Measurements from ENCODE around the gene PALB2. TPM values are rescaled to one million over a fixed set of nuclear protein-coding genes. Genes with fewer than 3 reads are reported as not detected.
"Not testable (repeated sequence)": the region's sequence is repeated elsewhere in the genome, so short reads cannot be mapped to it uniquely, and the experiment has no call there.

The PALB2 gene
- total RNA-seq, 1 donor: 10.2 TPM

GRCh38 chr16:23667355-23667659 lies 26.2 kb upstream of the PALB2 start:
- no peaks in the 10 kb centered on the region for H3K9me3 ChIP-seq (ENCODE audit: low read depth, low read length)
- H3K4me1 ChIP-seq (ENCODE audit: insufficient read depth, low read length): no peaks in the 10 kb centered on the region
- H3K4me3 ChIP-seq (ENCODE audit: low read length): no peak overlapping the region
- no peaks in the 10 kb centered on the region for H3K27me3 ChIP-seq (ENCODE audit: insufficient read depth, low read length)

- no peaks in the 10 kb centered on the region for H3K4me1 ChIP-seq (ENCODE audit: insufficient read depth, low read length)
- H3K27me3 ChIP-seq (ENCODE audit: insufficient read depth, low read length): no peaks in the 10 kb centered on the region
- H3K9me3 ChIP-seq (ENCODE audit: low read depth, low read length): no peaks in the 10 kb centered on the region
- H3K4me3 ChIP-seq (ENCODE audit: low read length): no peak overlapping the region
These were observed 25.7 kb upstream of the PALB2 start for GRCh38 chr16:23666571-23667354.

GRCh38 chr16:23663918-23664317 lies 22.8 kb upstream of the PALB2 start:
- Histone ChIP-seq H3K27me3 (ENCODE audit: insufficient read depth, low read length) (no peaks in the 10 kb centered on the region), H3K9me3 (ENCODE audit: low read depth, low read length) (no peaks in the 10 kb centered on the region), H3K4me3 (ENCODE audit: low read length) (no peak overlapping the region), H3K4me1 (ENCODE audit: insufficient read depth, low read length) (no peaks in the 10 kb centered on the region)

GRCh38 chr16:23651943-23652468 lies 10.9 kb upstream of the PALB2 start:
- no peaks in the 10 kb centered on the region for H3K27me3 ChIP-seq (ENCODE audit: insufficient read depth, low read length)
- no peaks in the 10 kb centered on the region for H3K9me3 ChIP-seq (ENCODE audit: low read depth, low read length)
- H3K4me3 ChIP-seq (ENCODE audit: low read length): no peak overlapping the region
- H3K4me1 ChIP-seq (ENCODE audit: insufficient read depth, low read length): peaks cover 13% of the 10 kb centered on the region

GRCh38 chr16:23650674-23651416 lies 9.7 kb upstream of the PALB2 start:
- H3K9me3 ChIP-seq (ENCODE audit: low read depth, low read length): no peaks in the 10 kb centered on the region
- H3K4me3 ChIP-seq (ENCODE audit: low read length): no peak overlapping the region
- no peaks in the 10 kb centered on the region for H3K27me3 ChIP-seq (ENCODE audit: insufficient read depth, low read length)
- H3K4me1 ChIP-seq (ENCODE audit: insufficient read depth, low read length): peaks cover 13% of the 10 kb centered on the region

GRCh38 chr16:23642246-23642774 lies 1.2 kb upstream of the PALB2 start:
- H3K27me3 ChIP-seq (ENCODE audit: insufficient read depth, low read length): no peaks in the 10 kb centered on the region
- peaks cover 27% of the 10 kb centered on the region for H3K4me1 ChIP-seq (ENCODE audit: insufficient read depth, low read length)
- peak overlapping the region; percentile 94 for H3K4me3 ChIP-seq (ENCODE audit: low read length)
- no peaks in the 10 kb centered on the region for H3K9me3 ChIP-seq (ENCODE audit: low read depth, low read length)

GRCh38 chr16:23640615-23640930 lies 537 bp downstream of the PALB2 start:
- Histone ChIP-seq H3K4me3 (ENCODE audit: low read length) (peak overlapping the region; percentile 94), H3K27me3 (ENCODE audit: insufficient read depth, low read length) (no peaks in the 10 kb centered on the region), H3K4me1 (ENCODE audit: insufficient read depth, low read length) (peaks cover 27% of the 10 kb centered on the region), H3K9me3 (ENCODE audit: low read depth, low read length) (no peaks in the 10 kb centered on the region)

- H3K9me3 ChIP-seq (ENCODE audit: low read depth, low read length): no peaks in the 10 kb centered on the region
- H3K27me3 ChIP-seq (ENCODE audit: insufficient read depth, low read length): no peaks in the 10 kb centered on the region
- H3K4me1 ChIP-seq (ENCODE audit: insufficient read depth, low read length): peaks cover 12% of the 10 kb centered on the region
- no peak overlapping the region for H3K4me3 ChIP-seq (ENCODE audit: low read length)
These were observed 5.2 kb downstream of the PALB2 start for GRCh38 chr16:23635958-23636357.

- Histone ChIP-seq H3K27me3 (ENCODE audit: insufficient read depth, low read length) (no peaks in the 10 kb centered on the region), H3K9me3 (ENCODE audit: low read depth, low read length) (no peaks in the 10 kb centered on the region), H3K4me3 (ENCODE audit: low read length) (no peak overlapping the region), H3K4me1 (ENCODE audit: insufficient read depth, low read length) (no peaks in the 10 kb centered on the region)
These were observed 6.6 kb downstream of the PALB2 start for GRCh38 chr16:23634461-23635036.

- not testable (repeated sequence) for H3K27me3 ChIP-seq (ENCODE audit: insufficient read depth, low read length); H3K4me1 ChIP-seq (ENCODE audit: insufficient read depth, low read length); H3K4me3 ChIP-seq (ENCODE audit: low read length); H3K9me3 ChIP-seq (ENCODE audit: low read depth, low read length)
These were observed 9.2 kb downstream of the PALB2 start for GRCh38 chr16:23631874-23632273.

GRCh38 chr16:23629516-23629915 lies 11.6 kb downstream of the PALB2 start:
- Histone ChIP-seq H3K4me1 (ENCODE audit: insufficient read depth, low read length) (no peaks in the 10 kb centered on the region), H3K4me3 (ENCODE audit: low read length) (no peak overlapping the region), H3K27me3 (ENCODE audit: insufficient read depth, low read length) (no peaks in the 10 kb centered on the region), H3K9me3 (ENCODE audit: low read depth, low read length) (no peaks in the 10 kb centered on the region)

GRCh38 chr16:23624092-23624491 lies 17.0 kb downstream of the PALB2 start:
- no peaks in the 10 kb centered on the region for H3K27me3 ChIP-seq (ENCODE audit: insufficient read depth, low read length)
- H3K4me3 ChIP-seq (ENCODE audit: low read length): no peak overlapping the region
- no peaks in the 10 kb centered on the region for H3K4me1 ChIP-seq (ENCODE audit: insufficient read depth, low read length)
- H3K9me3 ChIP-seq (ENCODE audit: low read depth, low read length): no peaks in the 10 kb centered on the region

GRCh38 chr16:23615805-23616204 lies 25.3 kb downstream of the PALB2 start:
- H3K9me3 ChIP-seq (ENCODE audit: low read depth, low read length): no peaks in the 10 kb centered on the region
- no peaks in the 10 kb centered on the region for H3K27me3 ChIP-seq (ENCODE audit: insufficient read depth, low read length)
- H3K4me3 ChIP-seq (ENCODE audit: low read length): no peak overlapping the region
- no peaks in the 10 kb centered on the region for H3K4me1 ChIP-seq (ENCODE audit: insufficient read depth, low read length)

- Histone ChIP-seq H3K4me1 (ENCODE audit: insufficient read depth, low read length) (no peaks in the 10 kb centered on the region), H3K27me3 (ENCODE audit: insufficient read depth, low read length) (no peaks in the 10 kb centered on the region), H3K9me3 (ENCODE audit: low read depth, low read length) (no peaks in the 10 kb centered on the region), H3K4me3 (ENCODE audit: low read length) (no peak overlapping the region)
These were observed 29.2 kb downstream of the PALB2 start for GRCh38 chr16:23611936-23612335.

- H3K4me1 ChIP-seq (ENCODE audit: insufficient read depth, low read length); H3K4me3 ChIP-seq (ENCODE audit: low read length); H3K9me3 ChIP-seq (ENCODE audit: low read depth, low read length): not testable (repeated sequence)
These were observed 30.2 kb downstream of the PALB2 start for GRCh38 chr16:23610905-23611304.

More at GRCh38 chr16:23610905-23611304, 30.2 kb downstream of the PALB2 start:
- not testable (repeated sequence) for H3K27me3 ChIP-seq (ENCODE audit: insufficient read depth, low read length)

All from mononuclear cell (primary cell).